ENCODE measurements around the gene EZH2. TPM values are rescaled to one million over a fixed set of nuclear protein-coding genes. Genes with fewer than 3 reads are reported as not detected.

The EZH2 gene
- total and polyA plus RNA-seq, 2 donors (not counting 1 experiment from before 2014, with no cell fraction given), result 7.1 to 10.1 TPM

- TF ChIP-seq CTCF (conservative IDR thresholded peaks at IDR 0.05 in 1 of 2, IDR thresholded peaks at IDR 0.05 in 1 of 2; ENCODE audit: low read depth in 1 of 2, low read length in 2 of 2) (no peak), EZH2 (IDR thresholded peaks at IDR 0.05; ENCODE audit: low read length, missing control alignments) (no peak)
- Histone ChIP-seq H3K4me1 (ENCODE audit: control insufficient read depth, extremely low read depth, insufficient read depth, low read length) (no peaks in the 10 kb centered on the region), H3K27me3 (ENCODE audit: control insufficient read depth, insufficient read depth, low read length) (no peaks in the 10 kb centered on the region), H3K79me2 (ENCODE audit: control insufficient read depth, insufficient read depth, low read length) (peaks cover 44% of the 10 kb centered on the region), H3K36me3 (ENCODE audit: control insufficient read depth, insufficient read depth, low read length) (no peaks in the 10 kb centered on the region), H3K9me3 (ENCODE audit: control insufficient read depth, insufficient read depth, low read depth, low read length) (no peaks in the 10 kb centered on the region), H4K20me1 (ENCODE audit: control insufficient read depth, extremely low read depth, insufficient read depth, low read length) (no peaks in the 10 kb centered on the region), H3K4me2 (ENCODE audit: extremely low read depth, insufficient read depth, low read length) (peak overlapping the region; percentile 59), H3K4me3 (replicated peaks in 1 of 4; ENCODE audit: control extremely low read depth in 1 of 4, insufficient read depth in 1 of 4, low read depth in 3 of 4, low read length in 4 of 4) (peak overlapping the region; percentile 58 to 91 (median 63)), H3K9ac (ENCODE audit: insufficient read depth, low read length) (peak overlapping the region; percentile 80), H3K27ac (ENCODE audit: insufficient read depth, low read length) (peak overlapping the region; percentile 84), H2AFZ (ENCODE audit: low read length) (peak overlapping the region; percentile 52)
- peak; percentile 84 to 90 for DNase-seq (ENCODE audit: low read depth in 2 of 2)
Measured at GRCh38 chr7:148884299-148885022, 370 bp upstream of the EZH2 start.

- no peaks in the 10 kb centered on the region for H3K36me3 ChIP-seq (ENCODE audit: control insufficient read depth, insufficient read depth, low read length)
- H4K20me1 ChIP-seq (ENCODE audit: control insufficient read depth, extremely low read depth, insufficient read depth, low read length), result no peaks in the 10 kb centered on the region
- peak overlapping the region; percentile 67 to 98 (median 90) for H3K4me3 ChIP-seq (replicated peaks in 1 of 4; ENCODE audit: control extremely low read depth in 1 of 4, insufficient read depth in 1 of 4, low read depth in 3 of 4, low read length in 4 of 4)
- H3K27me3 ChIP-seq (ENCODE audit: control insufficient read depth, insufficient read depth, low read length), result no peaks in the 10 kb centered on the region
- DNase-seq (ENCODE audit: low read depth in 2 of 2), result no peak
- peak overlapping the region; percentile 62 for H2AFZ ChIP-seq (ENCODE audit: low read length)
- H3K79me2 ChIP-seq (ENCODE audit: control insufficient read depth, insufficient read depth, low read length), result peaks cover 53% of the 10 kb centered on the region
- H3K4me2 ChIP-seq (ENCODE audit: extremely low read depth, insufficient read depth, low read length), result peak overlapping the region; percentile 91
- H3K9me3 ChIP-seq (ENCODE audit: control insufficient read depth, insufficient read depth, low read depth, low read length), result no peaks in the 10 kb centered on the region
- H3K4me1 ChIP-seq (ENCODE audit: control insufficient read depth, extremely low read depth, insufficient read depth, low read length), result no peaks in the 10 kb centered on the region
- peak overlapping the region; percentile 80 for H3K9ac ChIP-seq (ENCODE audit: insufficient read depth, low read length)
- TF ChIP-seq CTCF (conservative IDR thresholded peaks at IDR 0.05 in 1 of 2, IDR thresholded peaks at IDR 0.05 in 1 of 2; ENCODE audit: low read depth in 1 of 2, low read length in 2 of 2) (no peak), EZH2 (IDR thresholded peaks at IDR 0.05; ENCODE audit: low read length, missing control alignments) (no peak)
- peak overlapping the region; percentile 75 for H3K27ac ChIP-seq (ENCODE audit: insufficient read depth, low read length)
Measured at GRCh38 chr7:148883266-148884048, 634 bp downstream of the EZH2 start.

DNA sequence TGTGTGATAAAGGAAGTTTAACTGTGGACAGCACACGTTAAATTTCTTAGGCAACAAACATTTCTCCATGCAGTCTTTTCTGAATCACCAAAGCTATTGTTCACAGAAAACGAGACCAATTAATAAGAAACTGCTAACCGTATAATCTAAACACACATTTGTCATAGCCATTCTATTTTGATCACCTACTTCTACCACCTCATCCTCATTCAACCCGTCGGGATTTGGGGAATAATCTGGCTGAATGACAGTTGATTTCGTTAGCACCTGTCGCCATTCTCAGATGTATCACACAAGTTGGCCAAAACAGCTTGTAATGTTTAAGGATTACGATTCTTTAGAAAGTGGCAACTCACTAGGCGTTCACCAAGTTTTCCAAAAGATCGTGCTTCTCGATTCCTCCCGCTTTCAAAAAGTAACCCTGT, 1.2 kb downstream of the EZH2 start:
- Histone ChIP-seq H2AFZ (ENCODE audit: low read length) (peak overlapping the region; percentile 62), H3K4me1 (ENCODE audit: control insufficient read depth, extremely low read depth, insufficient read depth, low read length) (no peaks in the 10 kb centered on the region), H3K27ac (ENCODE audit: insufficient read depth, low read length) (peak overlapping the region; percentile 75), H3K27me3 (ENCODE audit: control insufficient read depth, insufficient read depth, low read length) (no peaks in the 10 kb centered on the region), H3K4me2 (ENCODE audit: extremely low read depth, insufficient read depth, low read length) (peak overlapping the region; percentile 91), H3K9me3 (ENCODE audit: control insufficient read depth, insufficient read depth, low read depth, low read length) (no peaks in the 10 kb centered on the region), H3K9ac (ENCODE audit: insufficient read depth, low read length) (peak overlapping the region; percentile 80), H4K20me1 (ENCODE audit: control insufficient read depth, extremely low read depth, insufficient read depth, low read length) (no peaks in the 10 kb centered on the region), H3K36me3 (ENCODE audit: control insufficient read depth, insufficient read depth, low read length) (no peaks in the 10 kb centered on the region), H3K4me3 (replicated peaks in 1 of 4; ENCODE audit: control extremely low read depth in 1 of 4, insufficient read depth in 1 of 4, low read depth in 3 of 4, low read length in 4 of 4) (peak overlapping the region; percentile 67 to 98 (median 90)), H3K79me2 (ENCODE audit: control insufficient read depth, insufficient read depth, low read length) (peaks cover 59% of the 10 kb centered on the region)
- no peak for TF ChIP-seq CTCF (conservative IDR thresholded peaks at IDR 0.05 in 1 of 2, IDR thresholded peaks at IDR 0.05 in 1 of 2; ENCODE audit: low read depth in 1 of 2, low read length in 2 of 2)
- TF ChIP-seq EZH2 (IDR thresholded peaks at IDR 0.05; ENCODE audit: low read length, missing control alignments), result no peak
- peak in 1 of 2 donors; percentile 6 for DNase-seq (ENCODE audit: low read depth in 2 of 2)
